GM19467 (cell line): ENCODE data around the gene HSD17B2.

Source experiments
- ATAC-seq: cut with Tn5 transposase; IDR thresholded peaks from one replicate; pipeline ENCODE4 v1.9.1; 2021; ENCODE audit warnings: mild to moderate bottlenecking, moderate library complexity; ENCODE audit not compliant: unreplicated experiment

The HSD17B2 gene

GRCh38 chr16:82047374-82047773, 12.3 kb downstream of the HSD17B2 start:
- no peak for ATAC-seq

GRCh38 chr16:82047787-82048186, 12.7 kb downstream of the HSD17B2 start:
- no peak for ATAC-seq

- ATAC-seq = no peak
These were observed 14.4 kb downstream of the HSD17B2 start for GRCh38 chr16:82049484-82049883.

GRCh38 chr16:82050506-82050905, 15.5 kb downstream of the HSD17B2 start:
- ATAC-seq = no peak

DNA sequence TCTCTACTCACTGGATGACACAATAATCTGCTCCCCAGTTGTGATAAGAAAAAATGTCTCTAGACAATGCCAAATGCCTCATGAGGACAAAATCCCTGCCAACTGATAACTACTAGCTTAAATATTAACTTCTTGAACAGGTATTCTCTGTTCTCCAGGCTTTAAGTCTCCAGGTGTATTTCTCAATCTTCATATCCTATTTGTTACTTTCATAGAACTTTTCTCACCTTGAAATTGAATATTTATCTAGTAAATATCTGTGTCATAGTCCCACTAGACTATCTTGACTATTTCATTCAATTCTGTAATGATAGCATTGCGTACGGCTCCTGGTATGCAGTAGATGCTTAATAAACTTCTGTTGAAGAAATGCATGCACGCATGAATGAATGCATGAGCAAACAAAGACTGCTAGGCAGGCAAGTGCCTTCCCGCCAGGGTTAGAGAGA, 15.9 kb downstream of the HSD17B2 start:
- ATAC-seq = no peak

- ATAC-seq = no peak
These were observed 16.6 kb downstream of the HSD17B2 start for GRCh38 chr16:82051656-82052055.

DNA sequence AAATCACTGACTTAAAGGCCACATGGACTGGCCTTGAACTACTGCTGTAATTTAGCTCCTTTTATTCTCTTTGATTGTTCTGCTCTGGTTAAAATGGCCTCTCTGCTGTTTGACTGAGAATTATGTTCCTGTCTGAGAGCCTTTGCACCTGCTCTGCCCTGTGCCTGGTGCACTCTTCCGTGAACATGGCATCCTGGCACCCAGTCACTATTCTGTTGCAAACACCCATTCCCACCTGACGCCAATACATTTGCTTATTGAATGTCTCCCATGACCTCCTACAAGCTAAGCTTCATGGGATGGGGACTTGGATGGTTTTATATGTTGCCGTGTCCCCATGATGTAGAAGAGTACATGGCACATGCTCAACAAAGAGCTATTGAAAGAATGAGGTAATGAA, 20.1 kb downstream of the HSD17B2 start:
- no peak for ATAC-seq

GRCh38 chr16:82055728-82056549, 20.9 kb downstream of the HSD17B2 start:
- ATAC-seq = no peak

DNA sequence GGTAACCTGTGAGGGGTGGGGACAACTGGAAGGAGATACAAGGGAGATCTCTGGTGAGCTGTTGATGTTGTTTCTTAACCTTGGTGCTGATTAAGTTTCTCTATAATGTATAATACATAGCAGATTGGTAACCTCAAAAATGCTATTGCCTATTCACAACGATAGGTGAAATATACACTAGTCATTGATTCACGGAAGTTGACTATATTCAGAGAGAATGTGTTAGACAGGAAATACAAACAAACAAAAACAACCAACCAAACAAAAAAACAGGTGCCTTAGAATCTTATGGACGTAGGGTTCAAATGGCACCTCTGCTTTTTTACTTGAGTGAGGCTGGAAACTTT, 21.5 kb downstream of the HSD17B2 start:
- ATAC-seq = no peak

GRCh38 chr16:82059161-82059982, 24.3 kb downstream of the HSD17B2 start:
- ATAC-seq = no peak

DNA sequence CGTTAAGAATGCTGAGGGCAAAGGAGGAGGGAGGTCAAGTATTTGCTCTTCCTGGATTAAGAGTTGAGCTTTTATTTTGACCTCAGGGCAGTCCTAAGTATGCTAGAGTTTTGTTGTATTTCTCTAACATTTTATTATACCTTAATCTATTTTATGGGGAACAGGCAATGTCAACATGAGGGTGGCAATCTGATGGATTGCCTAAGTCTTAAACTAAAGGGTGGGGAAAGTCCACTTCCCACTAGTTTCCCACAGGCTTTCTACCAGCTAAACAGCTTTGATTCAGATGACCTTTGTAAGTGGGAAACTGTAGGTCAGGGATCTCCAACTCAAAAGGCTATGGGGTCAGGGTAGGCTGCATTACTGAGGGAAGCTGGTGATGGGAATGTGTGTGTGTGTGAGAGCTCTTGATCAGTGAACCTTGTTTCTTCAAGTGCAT, 24.9 kb downstream of the HSD17B2 start:
- ATAC-seq = no peak

GRCh38 chr16:82061861-82062525, 26.9 kb downstream of the HSD17B2 start:
- no peak for ATAC-seq

DNA sequence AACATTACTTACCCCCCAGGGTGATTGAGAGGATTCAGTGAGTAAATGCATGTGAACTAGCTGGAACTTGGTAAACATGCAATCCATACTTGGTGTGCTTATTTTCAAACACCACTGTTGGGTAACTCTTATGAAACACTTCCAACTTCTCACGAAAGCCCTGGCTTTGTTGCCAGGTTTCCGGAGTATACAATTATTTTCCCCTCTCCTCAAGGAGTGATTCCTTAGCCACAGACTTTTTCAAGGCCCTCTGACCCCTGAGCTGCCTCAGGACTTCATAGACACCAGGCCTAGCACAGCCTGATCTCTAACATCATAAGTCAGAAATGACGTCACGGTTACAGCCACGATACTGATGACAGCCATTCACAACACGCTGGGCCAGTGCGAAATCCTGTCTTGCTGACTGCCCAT, 27.6 kb downstream of the HSD17B2 start:
- no peak for ATAC-seq

GRCh38 chr16:82063456-82064082, 28.5 kb downstream of the HSD17B2 start:
- ATAC-seq = no peak

DNA sequence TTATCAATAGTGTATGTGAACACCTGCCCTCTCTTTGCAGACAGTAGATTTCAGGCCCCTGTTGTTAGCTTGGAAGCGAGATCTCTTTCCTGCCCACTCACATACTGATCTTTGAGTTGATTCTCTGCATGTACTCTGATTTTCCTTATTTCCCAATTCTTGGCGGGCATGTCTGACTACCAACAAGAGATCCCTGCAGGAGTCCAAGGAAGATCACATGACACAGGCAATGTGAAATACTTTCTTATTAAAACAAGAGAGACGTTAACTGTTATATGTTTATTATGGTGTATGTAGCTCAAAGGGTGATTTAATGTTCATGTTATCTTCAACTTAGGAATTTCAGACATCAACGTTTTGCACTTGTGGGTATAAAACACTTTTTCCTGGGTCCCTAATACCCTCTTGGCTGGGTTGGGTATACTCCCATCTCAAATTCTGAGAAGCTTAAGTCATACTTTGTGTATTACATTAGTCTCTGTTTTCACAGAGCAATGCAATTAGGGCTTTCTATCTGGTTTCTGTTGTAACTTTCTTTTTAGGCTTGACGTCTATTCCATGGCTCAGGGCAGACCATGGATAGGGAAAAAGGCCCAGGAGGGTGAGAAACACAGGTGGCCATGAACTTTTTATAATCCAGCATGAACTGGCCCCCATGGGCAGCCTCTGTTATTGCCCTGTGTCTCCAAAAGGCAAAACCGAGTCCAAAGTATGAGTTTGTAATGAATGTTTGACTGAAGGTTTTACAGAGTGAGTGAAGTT, 32.2 kb downstream of the HSD17B2 start:
- no peak for ATAC-seq

DNA sequence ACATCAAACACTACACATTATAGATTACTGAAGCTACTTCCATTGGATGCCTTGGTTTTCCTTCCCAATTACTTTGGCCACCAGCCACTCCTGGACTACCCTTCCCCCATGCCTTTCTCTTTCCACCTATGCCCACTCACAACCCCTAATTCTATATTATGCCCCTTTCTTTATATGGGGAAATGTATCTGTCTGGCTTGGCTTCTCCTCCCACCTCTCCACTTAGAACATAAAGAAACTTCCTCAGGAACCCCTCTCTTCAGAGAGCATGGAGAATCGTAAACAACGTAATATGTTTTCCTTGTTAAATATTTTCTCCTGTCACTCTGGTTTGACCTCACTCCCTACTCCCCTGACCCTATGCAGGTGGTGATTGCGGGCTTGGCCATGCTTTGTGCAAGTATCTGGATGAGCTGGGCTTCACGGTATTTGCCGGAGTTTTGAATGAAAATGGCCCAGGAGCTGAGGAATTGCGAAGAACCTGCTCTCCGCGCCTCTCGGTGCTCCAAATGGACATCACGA, 32.8 kb downstream of the HSD17B2 start:
- ATAC-seq = no peak

GRCh38 chr16:82070656-82071369, 35.8 kb downstream of the HSD17B2 start:
- ATAC-seq = no peak

- ATAC-seq = no peak
These were observed 36.4 kb downstream of the HSD17B2 start for GRCh38 chr16:82071421-82071820.

DNA sequence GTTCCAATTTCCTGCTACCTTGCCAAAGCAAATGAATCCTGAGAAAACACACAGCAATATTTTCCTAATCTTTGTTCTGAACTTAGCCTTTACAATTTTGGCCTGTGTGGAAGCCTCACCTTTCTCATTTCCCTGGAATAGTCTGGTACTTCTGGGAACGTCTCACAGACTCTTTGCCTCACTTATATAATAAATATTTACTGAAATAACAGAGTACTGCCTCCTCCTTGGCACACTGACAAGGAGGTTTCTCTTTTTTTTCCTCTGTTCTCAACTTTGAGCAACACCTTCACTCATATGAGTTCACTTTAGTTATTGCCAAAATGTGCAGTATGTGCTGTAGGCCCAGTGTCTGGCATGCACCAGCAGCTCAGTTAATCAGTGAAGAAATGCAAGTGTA, 37.3 kb downstream of the HSD17B2 start:
- ATAC-seq = no peak
